ENCODE measurements around the gene RFNG.

GRCh38 chr17:82055965-82056728 lies 4.5 kb upstream of the RFNG start:
- TF ChIP-seq CTCF (IDR thresholded peaks at IDR 0.05) (no peak), EP300 (IDR thresholded peaks at IDR 0.05) (no peak), POLR2A (IDR thresholded peaks at IDR 0.05) (no peak), POLR2AphosphoS5 (IDR thresholded peaks at IDR 0.05) (no peak)
